NCI-H128 (cell line): ENCODE measurements around the gene GPR183.

Experiments
- DNase-seq: peaks from one replicate; lab custom pipeline; 2025; ENCODE audit not compliant: unreplicated experiment; lab: John Stamatoyannopoulos, UW

The GPR183 gene

DNA sequence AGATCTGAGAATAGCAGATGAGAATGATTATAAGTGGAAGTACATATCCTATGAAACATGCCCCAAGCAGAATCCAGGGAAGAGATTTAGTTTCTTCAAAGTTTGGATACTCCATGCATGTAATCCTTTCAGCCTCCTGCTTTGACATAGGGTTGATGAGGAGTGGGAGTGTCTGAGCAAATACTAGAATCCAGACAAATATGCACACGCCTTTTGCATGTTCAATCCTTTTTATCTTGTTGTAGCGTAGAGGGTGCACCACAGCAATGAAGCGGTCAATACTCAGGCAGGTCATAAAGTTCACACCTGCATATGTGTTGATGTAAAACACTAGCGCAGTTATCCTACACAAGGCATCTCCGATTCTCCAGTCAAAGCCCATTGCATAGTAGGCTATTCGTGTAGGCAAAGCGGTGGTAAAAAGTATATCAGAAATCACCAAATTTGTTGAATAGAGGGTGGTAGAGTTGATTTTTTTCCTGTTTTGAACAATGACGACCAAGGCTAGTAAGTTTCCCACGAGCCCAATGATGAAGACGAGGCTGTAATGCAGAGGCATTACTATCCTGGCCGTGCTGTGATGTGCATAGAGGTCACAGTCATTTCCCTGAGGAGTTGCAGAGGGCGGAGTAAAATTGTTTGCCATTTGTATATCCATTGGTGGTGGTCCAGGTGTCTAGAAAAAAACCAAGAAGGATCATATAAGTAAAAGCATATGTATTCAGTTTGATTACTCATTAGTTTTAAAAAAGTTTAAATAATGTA is 11.5 kb downstream of the GPR183 start:
- no peak for DNase-seq

DNA sequence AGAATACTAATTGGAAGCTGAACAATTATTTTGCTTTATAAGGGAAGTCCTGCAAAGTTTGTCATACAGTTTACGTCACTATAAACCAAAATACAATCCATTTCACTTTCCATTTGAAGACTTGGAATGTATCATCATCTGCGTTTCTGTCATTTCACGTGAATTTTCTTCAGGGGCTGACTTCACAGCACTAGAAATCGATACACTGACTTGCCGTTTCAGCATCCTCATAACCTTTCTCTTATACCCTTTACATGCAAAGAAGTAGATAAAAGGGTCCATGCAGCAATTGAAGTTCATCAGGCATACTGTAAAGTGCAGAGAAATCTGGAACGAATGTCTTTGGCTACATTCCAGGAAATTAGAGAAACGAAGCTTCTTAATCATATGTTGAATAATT is 12.2 kb downstream of the GPR183 start:
- DNase-seq, result no peak

DNA sequence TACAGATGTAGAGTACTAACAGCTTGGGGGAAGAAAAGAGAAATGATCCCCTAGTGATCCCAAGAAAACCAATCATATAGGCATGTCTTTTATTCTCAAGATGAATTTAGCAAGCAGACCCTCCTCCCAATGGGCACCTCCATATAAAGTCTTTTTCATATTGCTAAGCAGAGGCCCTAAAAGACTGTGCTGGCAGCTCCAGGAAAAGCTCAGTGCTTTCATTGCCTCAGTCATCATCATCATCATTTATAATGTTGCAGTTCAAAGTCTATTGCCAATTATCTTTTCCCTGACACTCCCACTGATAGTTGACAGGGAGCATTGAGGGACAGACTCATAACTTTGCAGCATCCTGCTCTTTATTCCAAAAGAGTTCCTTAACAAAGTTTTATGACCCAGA is 13.0 kb downstream of the GPR183 start:
- no peak for DNase-seq

DNA sequence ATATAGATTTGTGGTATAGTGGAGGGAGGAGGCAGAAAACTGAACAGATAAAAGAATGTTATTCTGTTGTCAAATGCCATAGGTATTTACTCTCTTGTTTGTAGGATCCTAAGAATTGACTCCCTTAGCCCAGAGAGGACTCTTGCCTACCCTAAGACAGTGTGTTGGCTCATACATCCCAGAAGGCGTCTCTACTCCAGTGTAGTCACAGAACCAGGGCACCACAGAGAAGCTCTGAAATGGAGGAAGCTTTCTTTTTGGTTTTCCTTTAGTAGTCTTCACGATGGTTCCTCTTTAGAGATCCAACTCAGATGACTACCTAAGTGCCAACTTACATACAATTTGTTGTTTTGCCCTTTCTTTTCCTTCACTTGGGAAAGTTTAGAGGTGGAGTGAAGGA is 14.0 kb downstream of the GPR183 start:
- DNase-seq, result no peak

DNA sequence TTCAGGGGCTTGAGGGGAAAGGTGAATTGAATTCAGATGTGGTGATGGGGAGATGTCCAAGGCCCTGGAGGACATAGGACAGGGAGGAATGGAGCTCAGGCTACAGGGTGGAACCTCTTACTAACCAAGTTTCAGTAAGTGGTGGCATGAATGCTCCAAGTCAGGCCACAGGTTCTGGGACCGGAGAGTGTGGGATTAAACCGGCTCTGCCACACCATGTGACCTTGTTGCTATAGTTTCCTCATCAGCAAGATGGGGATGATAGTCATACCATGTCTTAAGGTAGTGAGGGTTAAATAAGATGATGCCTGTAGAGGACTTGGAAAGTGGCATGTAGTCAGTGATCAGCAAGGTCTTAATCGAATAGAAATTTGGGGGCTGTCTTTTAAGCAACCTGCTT is 16.3 kb downstream of the GPR183 start:
- DNase-seq, result no peak

DNA sequence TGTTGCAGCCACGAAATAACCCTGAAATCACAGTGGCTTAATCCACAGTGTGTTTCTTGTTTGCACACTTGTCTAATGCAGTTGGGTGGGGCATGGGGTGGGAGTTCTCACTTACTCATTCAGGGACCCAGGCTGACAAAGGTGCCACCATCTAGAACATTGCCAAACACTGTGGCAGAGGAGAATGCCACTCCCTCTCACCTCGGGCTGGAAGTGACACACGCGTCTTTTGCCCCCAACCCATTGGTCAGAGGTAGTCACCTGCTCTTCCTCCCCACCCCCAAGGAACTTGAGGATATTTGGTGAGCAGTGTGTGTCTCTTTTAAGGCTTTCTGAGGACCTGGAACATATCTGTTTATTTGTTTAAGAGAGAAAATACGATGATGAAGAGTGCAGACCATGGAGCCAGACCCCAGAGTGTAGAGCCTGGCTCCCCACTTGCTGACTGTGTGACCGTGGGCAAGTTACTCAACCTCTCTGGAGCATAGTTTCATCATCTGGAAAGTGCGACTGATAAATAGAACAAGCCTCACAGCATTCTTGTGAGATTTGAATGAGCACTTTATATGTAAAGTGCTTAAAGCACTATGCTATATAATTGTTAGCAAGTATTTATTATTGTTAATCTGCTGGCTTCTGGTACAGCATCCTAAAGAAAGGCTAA is 17.4 kb downstream of the GPR183 start:
- DNase-seq, result no peak

DNA sequence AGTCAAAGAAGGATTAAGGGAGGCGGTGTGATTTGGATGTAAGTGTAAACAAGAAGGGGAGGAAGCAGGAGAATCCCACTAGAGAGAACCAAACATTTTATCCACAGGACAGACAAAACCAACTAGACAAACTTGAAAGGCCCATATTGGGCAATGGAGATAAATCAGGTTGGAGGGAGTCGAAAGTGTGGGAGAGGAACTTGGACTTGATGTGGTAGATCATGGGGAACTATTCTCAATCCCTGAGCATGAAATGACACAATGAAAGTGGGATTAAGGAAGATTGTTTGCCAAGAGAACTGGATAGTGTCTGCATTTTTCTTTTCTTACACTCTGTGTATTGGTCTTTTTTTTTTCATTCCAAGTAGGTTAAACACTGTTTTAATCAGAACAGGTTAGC is 17.9 kb downstream of the GPR183 start:
- DNase-seq, result no peak

DNA sequence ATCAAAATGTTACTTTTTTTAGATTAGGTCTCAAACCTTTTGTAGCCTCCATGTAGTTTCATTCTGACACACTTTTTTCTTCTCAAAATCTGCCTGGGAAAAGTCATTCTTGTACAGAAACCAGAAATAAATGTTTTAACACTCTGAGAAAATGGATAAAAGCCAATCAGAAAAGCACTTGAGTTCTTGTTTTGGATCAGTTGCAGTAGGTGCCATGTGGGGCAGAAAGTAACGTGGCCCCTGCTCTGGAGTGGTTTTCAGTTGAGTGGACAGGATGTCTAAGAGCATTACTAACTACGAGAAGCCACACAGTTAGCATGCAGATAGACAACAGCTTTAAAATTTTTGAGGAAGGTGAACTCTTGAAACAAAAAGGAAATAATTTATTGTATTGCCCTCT is 19.1 kb downstream of the GPR183 start:
- DNase-seq, result no peak

DNA sequence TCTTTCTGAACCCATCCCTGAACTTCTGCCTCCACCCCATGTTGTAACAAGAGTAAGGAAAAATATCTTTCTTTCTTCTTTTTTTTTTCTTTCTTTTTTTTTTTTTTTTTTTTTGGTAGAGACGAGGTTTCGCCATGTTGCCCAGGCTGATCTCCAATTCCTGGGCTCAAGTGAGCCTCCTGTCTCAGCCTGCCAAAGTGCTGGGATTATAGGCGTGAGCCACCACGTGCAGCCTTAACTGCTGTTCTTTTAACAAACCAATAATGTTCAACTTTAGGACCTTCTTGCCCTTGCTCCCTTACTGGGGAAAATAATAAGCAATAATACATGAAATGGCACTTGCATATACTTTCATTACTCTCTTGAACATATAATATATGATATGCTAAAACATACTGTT is 19.6 kb downstream of the GPR183 start:
- no peak for DNase-seq

DNA sequence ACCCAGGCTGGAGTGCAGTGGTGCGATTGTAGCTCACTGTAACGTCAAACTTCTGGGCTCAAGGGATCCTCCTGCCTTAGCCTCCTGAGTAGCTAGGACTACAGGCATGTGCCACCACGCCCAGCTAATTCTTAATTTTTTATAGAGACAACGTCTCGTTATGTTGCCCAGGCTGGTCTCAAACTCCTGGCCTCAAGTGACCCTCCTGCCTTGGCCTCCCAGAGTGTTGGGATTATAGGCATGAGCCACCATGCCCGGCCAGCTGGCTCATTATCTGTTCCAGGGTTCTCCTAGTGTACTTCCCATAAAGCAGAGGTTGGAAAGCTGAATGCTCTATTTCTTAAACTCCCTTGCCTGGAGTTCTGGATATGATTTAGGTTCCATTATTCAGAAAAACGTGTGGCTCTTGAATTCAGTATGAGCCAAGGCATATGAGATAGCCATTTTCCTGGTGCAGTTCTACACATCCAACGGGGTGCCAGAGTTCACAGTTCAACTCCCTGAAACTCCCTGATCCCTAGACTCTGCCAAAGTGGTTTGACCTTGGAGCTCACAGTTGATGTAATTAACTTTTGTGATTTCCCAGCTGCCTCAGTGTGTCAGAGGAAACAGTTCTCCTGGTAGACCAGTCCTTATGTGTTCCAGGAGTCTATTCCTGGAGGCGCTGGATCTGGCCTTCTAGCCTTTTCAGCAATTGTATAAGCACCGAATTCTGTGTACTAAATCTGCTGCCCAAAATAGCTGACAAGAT is 21.6 kb downstream of the GPR183 start:
- DNase-seq, result no peak

DNA sequence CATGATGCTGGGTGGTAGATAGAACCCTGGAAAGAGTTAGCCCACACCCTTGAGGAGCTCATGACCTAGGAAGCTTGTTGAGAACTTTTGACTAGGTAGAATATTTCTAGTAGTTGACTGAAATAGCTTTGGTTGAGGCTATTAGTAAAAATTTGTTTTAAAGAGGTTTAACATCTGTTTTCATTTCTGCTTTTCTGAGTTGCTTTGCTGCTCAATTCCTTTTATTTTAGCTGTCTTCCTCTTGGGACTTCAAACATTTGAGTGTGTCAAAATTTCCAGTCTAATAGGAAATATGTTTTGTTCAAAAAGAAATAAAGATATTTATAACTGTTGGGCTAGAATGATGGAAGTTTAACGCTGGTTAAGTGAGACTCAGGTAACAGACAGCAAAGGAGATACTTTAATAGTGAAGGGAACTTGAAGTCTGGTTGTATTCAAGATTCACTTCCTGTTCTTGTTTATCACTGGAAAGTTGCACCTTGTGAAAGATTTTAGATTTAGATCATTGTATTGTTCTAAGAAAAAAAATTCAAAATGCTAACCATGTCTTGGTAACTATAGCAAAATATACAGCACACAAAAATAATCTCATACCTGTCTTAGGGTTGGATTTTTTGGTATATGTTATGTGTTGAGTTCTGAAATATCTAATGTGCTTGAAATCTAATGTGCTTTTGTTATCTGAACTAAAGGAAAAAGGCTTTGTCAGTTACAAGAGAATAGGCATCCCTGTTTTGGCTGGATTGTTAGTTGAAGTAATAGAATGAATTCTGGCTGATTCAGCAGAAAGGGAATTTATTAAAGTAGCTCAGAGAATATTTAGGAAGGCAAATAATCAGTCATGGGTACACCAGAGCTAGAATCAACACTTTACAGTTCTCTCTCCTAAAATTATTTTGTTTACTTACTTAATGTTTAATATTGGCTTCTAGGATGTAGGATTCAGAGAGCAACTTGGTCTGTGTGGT is 24.7 kb downstream of the GPR183 start:
- no peak for DNase-seq

DNA sequence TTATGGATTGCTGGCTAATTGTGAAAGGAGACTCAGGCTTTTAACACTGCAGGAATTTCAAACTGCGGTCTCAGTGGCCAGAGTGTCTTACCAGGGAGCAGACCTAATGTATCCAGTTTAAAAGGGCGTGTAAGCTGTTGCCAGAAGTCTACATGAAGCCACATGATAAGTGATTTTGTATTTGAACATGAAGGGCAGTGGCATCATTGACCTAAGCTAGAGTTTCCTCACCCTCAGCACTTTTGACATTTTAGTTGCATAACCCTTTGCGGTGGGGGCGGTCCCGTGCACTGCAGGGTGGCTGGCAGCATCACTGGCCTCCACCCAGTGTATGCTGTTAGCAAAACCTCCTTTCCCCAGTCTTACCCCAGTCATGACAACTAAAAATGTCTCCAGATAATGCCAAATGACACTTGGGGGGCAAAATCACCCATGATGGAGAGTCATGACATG is 25.4 kb downstream of the GPR183 start:
- no peak for DNase-seq

DNA sequence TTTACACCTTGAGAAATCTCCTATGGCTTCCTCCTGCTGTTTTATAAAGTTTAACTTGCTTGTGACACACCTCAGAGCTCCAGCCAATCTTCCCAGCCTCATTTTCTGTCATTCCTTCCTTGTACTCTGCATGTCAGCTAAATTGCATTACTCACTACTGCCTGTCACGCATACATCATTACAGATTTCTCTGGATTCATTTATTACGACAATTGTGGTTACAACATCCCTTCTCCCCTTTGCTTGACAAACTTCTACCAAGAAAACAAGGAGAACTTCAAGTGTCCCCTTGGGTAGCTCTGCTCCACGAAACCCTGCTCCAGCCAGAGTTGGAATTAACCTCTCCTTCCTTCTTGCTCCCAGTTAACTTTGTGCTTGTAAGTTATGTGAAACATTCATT is 27.0 kb downstream of the GPR183 start:
- DNase-seq, result no peak

DNA sequence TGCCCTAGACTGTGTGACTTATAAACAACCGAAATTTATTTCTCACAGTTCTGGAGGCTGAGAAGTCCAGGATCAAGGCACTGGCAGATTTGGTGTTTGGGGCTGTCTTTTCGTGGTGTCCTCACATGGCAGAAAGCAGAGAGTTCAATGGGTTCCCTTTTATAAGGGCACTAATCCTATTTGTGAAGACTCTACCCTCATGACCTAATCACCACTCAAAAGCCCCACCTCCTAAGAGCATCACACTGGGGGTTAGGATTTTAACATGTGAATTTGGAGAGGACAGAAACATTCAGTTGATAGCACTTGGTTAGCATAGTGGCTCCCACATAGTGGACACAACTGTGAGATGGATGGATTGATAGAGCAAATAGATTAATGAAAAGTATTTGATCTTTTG is 27.6 kb downstream of the GPR183 start:
- no peak for DNase-seq

DNA sequence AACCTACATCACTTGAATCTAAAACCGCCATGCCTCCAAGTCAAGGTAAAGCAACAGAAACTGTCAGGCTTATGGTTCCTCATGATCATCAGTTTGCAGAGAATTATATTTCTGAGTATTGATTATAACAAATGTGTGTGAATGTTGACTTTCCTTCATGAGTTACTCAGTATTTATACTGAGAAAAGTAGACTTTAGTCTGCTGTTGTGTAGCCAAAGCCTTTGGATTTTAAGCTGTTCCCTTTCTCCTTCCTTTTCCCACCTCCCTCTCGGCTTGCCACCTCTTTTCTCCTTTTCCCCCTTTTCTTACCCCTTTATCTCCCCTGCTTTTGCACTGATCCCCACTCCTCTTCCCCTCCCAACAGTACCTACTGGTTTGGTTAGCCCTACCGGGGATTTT is 28.4 kb downstream of the GPR183 start:
- DNase-seq, result no peak

DNA sequence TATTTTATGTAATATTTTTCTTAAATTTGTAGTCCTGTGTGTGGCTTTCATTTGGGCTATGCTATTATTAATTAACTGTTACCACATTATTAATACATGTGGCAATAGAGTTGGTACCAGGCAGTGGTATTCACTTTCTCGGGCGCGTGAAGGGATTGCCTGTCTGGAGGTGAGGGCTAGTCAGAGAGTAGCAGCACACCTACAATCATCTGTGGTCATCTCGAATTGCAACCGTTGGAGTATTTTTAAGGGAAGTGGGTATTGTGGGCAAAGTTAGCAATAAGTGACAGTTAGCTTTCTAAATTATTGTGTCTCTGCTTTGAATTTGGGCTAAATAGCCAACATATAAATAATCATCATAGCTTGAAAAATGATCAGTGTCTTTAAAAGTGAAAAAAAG is 29.0 kb downstream of the GPR183 start:
- DNase-seq, result no peak

DNA sequence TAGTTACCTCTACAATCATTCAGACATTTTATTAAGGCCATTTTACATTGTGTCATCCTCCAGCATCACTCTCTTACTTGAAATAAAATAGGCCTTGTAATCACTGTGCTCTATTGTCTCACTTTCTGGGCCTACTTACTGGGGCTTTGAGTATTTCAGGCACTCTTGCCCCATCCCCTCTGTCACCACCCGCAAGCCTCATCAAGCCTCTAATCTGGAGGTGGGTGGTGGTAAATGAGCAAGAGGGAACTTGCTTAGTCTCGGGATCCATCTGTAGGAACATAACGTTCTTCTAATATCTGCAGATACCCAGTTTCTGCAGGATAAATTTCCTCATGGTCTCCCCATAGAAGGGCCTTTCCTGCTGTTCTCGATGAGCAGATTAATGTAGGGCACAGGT is 29.6 kb downstream of the GPR183 start:
- DNase-seq, result no peak

DNA sequence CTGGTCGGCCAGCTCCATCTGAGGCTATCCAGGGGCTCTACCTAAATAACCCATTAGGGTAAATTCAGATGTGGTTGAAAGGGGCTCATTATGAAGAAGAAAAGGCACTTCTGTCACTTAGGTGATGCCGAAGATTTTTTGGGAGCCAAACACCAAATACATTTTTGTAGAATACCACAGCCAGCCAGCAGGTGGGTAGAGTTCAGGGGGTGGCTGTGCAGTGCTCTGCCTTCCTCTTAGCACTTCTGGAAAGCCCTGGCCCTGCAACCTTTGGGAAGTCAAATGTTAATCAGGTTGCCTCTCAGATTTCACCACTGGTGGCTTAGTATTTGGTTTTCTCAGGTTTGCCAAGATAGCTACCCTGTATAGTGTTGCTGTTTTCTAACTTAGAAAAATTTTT is 30.5 kb downstream of the GPR183 start:
- no peak for DNase-seq

DNA sequence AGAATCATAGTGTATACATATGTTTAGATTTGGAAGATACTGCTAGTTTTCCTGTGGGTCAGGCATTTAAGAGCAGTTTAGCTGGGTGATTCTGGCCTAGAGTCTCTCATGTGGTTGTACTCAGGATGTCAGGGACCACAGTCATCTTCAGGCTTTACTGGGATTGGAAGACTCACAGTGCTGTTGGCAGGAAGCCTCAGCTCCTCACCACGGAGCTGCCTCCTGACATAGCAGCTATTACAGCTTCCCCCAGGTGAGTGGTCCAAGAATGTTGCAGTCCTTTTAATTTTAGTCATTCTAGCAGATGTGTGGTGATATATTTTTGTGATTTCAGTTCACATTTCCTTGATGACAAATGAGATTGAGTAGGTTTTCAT is 32.1 kb downstream of the GPR183 start:
- no peak for DNase-seq

DNA sequence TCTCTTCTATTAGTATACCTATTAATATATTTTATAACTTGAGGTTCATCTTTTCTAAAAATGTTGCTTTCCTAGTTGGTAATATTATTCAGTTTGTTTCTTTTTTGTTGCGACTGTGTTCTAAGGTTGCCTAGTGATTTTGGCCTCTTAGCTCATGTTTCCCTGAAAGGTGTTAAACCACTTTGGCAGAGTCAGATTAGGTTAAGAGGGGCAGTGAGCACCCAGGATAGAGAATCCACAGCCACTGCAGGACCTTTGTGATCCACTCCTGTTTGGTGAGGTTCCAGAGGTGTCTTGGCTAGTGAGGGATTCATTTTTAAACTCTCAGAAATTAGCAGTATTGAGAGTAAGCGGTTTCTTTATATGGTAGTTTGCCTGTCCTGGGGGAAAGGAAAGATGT is 34.1 kb downstream of the GPR183 start:
- DNase-seq, result no peak

DNA sequence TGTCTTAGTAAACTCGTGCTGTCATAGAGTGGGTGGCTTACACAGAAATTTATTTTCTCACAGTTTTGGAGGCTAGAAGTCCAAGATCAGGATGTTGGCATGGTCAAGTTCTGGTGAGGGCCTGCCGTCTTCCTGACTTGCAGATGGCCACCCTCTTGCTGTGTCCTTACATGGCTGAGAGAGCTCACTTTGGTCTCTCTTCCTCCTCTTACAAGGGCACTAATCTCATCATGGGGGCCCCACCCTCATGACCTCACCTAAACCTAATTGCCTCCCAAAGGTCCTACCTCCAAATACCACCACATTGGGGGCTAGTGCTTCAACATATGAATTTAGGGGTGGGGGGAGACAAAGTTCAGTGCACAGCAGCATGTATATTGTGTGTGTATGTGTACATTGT is 34.7 kb downstream of the GPR183 start:
- DNase-seq, result no peak
